SHP77 (cell line): ENCODE data around the gene UTP14A.
A peak's percentile ranks its signal among the peaks of the same experiment; 100 is the strongest.
"Not testable (repeated sequence)": the region's sequence is repeated elsewhere in the genome, so short reads cannot be mapped to it uniquely, and the experiment has no call there.

Source experiments
- DNase-seq, 2 experiments: peaks; one replicate each; lab custom pipeline; 2025; lab: John Stamatoyannopoulos, UW

Gene UTP14A, protein sequence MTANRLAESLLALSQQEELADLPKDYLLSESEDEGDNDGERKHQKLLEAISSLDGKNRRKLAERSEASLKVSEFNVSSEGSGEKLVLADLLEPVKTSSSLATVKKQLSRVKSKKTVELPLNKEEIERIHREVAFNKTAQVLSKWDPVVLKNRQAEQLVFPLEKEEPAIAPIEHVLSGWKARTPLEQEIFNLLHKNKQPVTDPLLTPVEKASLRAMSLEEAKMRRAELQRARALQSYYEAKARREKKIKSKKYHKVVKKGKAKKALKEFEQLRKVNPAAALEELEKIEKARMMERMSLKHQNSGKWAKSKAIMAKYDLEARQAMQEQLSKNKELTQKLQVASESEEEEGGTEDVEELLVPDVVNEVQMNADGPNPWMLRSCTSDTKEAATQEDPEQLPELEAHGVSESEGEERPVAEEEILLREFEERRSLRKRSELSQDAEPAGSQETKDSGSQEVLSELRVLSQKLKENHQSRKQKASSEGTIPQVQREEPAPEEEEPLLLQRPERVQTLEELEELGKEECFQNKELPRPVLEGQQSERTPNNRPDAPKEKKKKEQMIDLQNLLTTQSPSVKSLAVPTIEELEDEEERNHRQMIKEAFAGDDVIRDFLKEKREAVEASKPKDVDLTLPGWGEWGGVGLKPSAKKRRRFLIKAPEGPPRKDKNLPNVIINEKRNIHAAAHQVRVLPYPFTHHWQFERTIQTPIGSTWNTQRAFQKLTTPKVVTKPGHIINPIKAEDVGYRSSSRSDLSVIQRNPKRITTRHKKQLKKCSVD

DNA sequence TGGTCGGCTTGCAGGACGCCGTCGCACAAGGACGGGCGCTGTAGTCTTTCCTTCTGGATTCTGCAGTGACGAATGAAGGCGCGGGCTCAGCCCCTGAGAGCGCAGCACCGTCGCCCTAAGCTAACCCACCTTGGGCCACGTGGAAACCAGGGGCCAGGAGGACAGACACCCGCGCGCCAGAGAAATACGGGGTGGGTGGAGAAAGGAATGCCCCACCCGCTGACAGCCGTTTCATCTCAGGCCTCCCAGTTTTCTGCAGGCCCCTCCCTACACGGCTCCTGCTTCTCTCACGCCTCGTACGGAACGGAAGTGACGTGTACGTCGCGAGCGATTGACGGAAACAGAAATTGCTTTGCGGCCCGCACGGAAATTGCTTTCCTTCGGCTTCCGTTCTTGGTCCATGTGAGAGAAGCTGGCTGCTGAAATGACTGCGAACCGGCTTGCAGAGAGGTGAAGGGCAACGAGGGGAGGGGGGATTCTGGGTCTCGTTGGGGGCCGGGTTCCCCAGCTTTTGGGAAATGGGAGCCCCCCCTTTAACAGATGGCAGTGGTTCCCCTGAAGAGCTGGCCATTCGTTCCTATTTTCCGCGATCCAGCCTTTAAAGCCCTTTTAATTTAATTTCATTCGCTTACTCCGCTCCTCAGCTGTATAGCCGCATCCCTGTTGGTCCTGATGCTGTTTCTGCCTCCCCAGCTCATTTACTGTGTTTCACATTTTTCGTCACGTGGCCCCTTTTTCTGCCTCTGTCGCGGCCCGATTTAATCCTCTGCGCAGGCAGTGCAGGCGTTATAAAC lies at the start of gene UTP14A:
Gene UTP14A, plus strand, starts transcription at position 378 of the 794 bp plus-strand sequence. Its CDS starts 47 bp downstream, at position 425.
- peak; percentile 83 to 88 for DNase-seq

- DNase-seq, result not testable (repeated sequence)
Measured at GRCh38 chrX:129859134-129859533, 46.8 kb upstream of the UTP14A start.

DNA sequence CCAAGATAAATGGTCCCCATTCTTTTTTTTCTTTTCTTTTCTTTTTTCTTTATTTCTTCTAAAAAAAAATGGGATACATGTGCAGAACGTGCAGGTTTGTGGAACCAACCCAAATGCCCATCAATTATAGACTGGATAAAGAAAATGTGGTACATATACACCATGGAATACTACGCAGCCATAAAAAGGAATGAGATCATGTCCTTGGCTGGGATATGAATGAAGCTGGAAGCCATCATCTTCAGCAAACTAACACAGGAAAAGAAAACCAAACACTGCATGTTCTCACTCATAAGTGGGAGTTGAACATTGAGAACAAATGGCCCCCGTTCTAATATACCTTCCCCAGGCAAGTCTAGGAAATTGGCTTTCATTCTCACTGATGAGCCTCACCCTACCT lies 39.6 kb upstream of the UTP14A start:
- DNase-seq, result not testable (repeated sequence)

DNA sequence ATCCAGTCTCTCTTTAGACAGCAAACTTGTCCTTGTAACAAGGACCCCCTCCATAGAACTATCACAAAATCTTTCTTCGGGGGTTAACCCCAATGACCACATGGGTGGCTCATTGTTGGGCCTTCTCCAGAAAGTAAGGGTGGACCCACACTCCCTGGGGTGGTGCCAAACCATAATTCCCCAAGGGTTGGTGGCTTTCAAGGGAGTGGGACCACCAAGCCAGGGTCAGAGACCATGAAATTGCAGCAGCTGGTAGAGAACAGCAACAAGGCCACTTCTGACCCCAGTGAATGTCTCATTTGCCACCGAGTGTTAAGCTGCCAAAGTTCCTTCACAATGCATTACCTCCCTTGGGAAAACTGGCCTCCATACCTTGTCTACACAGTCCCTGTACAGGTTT lies 33.4 kb upstream of the UTP14A start:
- no peak for DNase-seq

DNA sequence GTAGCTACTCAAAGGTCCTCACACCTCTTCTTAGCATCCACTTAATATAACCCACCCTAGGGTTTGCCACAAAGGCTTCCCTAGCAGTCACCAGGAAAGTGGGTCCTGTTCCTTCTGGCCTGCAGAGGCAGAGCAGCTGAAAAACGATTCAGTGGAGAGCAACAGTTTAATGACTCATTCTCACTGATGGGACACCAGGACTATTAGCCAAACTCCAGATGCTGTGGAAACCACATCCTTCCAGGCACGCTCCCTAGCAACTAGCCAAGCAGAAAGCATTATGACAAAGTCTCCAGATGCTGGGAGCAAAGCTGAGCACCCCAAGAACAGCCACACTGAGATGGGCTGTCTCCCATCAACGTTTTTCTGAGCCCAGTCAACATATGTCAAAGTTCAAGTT lies 30.3 kb upstream of the UTP14A start:
- DNase-seq, result peak in 1 of 2 experiments; percentile 7

- DNase-seq, result peak; percentile 62 to 66
Measured at GRCh38 chrX:129876771-129877305, 29.1 kb upstream of the UTP14A start.

DNA sequence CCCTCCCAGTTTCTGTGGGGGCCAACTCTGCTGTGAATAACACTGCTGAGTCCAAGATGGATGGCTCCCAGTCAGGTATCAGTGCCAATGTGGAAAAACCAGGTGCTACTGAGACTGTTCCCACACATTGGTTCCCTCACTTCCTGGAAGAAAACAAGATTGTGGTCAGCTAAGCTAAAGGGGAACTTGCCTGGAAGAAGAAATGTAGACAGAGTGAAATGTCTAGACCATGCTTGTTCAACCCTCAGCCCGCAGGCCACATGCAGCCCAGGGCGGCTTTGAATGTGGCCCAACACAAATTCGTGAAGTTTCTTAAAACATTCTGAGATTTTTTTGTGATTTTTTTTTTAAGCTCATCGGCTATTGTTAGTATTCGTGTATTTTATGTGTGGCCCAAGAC lies 28.6 kb upstream of the UTP14A start:
- DNase-seq, result no peak

DNA sequence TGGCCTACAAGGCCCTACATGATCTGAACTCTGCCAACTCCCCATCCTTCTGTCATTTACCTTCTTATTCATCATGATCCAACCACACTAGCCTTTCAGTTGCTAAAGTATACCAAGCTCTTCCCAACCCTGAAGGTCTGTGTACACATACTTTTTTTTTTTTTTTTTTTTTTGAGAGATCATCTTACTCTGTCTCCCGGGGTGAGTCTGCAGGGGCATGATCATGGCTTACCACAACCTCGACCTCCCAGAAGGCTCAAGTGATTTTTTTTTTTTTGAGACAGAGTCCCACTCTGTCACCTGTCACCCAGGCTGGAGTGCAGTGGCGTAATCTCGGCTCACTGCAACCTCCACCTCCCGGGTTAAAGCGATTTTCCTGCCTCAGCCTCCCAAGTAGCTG lies 5.9 kb upstream of the UTP14A start:
- no peak for DNase-seq

DNA sequence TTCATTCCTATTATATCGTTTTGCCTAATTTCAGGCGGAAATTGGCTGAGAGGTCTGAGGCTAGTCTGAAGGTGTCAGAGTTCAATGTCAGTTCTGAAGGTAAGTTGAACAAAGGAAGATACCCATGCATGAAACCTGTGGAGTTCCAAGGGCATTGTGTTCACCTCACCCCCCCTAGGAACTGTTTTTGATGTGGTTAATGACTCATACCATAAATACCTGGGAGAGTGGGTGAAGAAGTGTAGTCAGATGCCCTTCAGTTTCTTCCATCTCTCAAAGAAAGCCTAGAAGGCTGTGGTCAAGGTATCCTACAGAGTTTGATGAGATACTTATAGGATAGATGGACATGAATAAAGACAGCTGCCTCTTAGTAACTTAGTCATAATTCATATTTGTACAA lies 2.7 kb downstream of the UTP14A start:
- DNase-seq, result no peak

DNA sequence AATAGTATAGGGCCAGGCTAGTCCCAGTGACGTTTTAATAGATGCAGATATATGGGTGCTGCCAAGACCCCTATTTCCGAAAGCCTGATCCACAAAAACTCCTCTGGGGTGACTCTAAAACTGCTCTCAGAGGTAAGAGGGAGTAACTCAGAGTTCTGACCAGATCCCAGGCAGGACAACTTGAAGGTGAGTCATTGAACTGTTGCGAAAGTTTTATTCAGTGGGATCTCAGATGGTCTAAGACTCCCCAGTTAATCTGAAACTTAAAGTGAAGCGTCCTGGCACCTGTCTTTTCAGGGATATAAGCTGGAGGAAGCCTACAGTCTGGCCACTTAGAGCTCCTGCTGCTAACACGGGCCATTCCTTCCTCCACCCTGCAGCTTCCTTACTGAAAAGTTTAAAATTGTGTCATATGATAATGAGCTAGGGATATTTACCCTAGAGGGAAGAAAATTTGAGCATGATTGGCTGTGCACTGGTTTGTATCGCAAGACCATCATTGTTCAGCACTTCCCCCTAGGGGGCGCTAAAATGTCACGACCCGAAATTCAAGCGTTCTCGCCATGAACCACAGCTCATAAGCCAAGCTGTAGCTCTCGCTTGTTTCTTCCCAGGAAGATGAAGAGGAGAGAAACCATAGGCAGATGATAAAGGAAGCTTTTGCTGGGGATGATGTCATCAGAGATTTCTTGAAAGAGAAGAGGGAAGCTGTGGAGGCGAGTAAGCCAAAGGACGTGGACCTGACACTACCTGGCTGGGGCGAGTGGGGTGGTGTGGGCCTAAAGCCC lies 19.5 kb downstream of the UTP14A start:
- peak; percentile 3 to 30 for DNase-seq

DNA sequence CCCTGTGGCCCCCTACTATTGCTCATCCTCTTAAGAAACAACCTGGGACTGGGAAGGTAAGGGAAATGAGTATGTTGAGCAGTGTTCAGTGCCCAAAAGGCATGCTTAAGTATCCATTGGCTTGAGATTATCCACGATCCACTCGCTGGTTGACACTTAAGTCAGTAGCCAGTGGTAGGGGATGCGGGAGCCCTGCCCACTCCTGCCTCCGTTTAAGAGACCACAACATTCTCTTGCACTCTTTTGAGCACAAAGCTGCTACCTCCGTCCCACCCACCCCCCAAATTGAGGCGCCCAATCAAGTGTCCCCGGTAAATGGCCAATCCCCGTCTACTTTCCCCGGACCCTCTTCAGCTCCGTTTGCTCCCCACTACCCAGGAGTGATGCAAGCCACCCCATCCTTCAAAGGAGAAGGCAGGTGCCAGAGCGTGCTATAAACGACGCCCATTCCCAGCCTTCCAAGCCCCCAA lies 25.0 kb downstream of the UTP14A start:
- no peak for DNase-seq

DNA sequence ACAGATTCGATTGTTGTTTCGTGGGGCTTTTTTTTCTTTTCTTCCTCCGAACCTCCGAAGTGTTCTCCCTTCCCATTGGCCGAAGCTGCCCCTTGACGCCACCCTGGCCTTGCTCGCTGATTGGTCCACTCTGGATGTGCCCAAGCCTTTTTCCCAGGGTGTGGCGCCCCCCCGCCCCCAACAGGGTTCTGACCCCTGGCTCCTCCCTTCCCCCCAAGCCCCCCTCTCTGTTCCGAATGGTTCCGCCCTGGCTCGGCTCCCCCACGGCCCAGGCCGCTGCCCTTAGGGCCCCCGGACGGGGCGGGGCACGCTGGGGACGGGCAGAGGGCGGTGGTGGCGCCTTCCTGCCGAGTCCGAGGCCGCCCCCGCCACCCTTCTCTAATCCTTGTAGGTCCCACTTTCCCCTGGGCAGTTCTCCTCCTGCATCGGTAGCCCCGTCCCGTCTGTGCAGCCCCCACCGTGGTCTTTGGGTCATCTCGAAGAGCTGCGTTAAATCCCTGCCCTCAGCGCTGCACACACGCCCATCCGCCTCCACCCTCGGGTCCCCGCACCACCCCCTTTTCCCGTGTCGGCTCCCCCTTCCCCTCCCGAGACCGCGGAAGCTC lies 25.5 kb downstream of the UTP14A start:
- DNase-seq, result peak; percentile 46 to 69

DNA sequence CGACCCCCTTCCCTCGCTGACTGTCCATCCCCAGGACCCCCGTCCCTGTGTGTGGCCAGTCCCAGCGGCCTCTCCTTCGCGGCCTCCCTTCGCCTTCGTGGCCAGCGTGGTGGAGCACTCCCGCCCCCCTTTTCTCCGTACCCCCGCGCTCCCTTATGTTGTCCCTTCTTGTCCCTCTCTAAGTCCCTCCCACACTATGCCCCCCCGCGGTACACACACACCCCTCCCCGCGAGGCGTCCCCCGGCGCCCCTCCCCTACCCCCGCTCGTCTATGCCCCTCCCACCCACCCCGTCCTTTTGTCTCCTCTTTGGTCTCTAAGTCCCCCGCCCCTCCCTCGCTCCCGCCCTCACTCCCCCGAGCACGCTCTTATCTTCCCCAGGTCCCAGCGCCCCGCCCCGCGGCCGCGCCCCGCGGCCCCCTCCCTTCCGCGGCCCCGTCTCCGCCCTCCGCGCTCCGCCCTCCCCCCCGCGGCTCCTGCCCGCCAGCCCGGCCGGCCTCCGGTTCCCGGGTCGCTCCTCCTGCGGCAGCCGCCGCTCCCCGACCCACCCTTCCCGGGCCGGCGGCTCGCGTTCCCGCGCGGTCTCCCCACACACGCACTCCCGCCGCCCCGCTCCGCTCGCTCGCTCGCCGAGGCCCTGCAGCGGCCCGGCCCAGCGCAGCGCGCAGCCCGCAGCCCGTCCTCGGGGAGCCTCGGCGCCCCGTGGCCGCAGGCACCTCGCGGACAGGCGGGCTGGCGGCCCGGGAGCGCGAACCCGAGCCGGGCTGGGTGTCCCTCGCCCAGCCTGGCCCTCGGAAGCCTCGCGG lies 26.3 kb downstream of the UTP14A start:
- DNase-seq, result peak; percentile 33 to 66

DNA sequence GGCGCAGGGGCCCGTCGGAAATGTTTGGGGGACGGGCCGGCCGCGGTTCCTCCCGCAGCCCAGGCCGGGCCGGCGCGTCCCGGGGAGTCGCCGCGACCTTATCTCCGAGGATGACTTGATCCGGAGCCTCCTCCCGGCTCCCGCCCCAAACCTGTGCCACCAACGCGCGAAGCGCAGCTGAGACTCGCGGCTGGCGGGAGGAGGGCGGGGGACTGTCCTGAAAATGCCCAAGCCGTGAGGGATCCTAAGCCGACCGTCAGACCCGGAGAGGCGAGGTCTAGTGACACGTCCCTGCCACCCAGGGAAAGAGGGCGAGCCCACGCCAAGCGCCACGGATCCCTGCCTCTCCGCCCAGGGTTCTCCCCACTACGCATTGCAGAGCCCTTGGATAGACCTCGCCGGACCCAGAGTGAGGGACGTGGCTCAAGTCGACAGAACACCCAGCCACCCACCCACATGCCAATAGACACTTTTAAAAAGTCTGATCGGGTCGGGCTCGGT lies 26.9 kb downstream of the UTP14A start:
- DNase-seq, result peak in 1 of 2 experiments; percentile 5

DNA sequence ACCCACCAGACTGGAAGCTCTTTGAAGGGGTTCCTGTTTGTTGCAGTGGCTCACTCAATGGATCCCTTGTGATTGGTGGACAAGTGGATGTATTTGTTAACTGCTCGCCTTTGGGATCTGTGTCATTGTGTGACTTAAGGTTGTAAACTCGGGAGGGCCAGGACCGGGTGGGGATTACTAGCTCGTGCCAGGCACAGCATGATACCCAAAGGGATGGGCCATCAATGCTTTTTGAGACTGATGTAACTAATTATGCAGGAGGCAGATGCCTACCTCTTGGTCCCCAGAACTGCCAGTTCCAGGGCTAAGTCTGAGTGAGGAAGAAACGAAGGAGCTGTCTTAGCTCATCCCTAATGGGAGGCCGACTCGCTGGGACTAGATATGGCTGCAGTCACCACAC lies 27.7 kb downstream of the UTP14A start:
- DNase-seq, result no peak

DNA sequence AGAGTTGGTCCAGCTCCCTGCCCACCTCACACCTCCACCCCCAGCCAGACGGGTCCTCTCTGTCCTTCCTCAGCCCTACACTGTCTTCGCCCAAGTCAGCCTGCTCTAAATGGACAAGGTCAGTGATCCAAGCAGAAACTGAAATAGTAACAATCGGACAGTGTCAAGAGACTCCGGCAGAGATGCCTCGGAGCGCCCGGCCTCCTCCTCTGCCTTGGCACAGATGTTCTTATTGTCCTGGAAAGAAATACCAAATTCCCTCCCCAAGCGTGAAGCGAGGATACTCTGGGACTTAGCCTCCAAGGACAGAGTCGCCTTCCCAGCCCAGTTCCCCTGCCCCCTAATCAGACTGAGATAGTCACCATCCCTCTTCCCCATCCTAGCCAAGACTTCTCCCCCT lies 28.5 kb downstream of the UTP14A start:
- DNase-seq, result no peak

GRCh38 chrX:129934952-129935351 lies 29.0 kb downstream of the UTP14A start:
- DNase-seq, result no peak

GRCh38 chrX:129938081-129938480 lies 32.1 kb downstream of the UTP14A start:
- no peak for DNase-seq

GRCh38 chrX:129939986-129940385 lies 34.0 kb downstream of the UTP14A start:
- no peak for DNase-seq

GRCh38 chrX:129940721-129941120 lies 34.8 kb downstream of the UTP14A start:
- DNase-seq, result no peak
